SKM-1 (cell line): Measurements from ENCODE around the gene ARHGAP22.

Experiments used
- DNase-seq: peaks from one replicate; lab custom pipeline; 2025; ENCODE audit not compliant: unreplicated experiment; lab: John Stamatoyannopoulos, UW

The ARHGAP22 gene

DNA sequence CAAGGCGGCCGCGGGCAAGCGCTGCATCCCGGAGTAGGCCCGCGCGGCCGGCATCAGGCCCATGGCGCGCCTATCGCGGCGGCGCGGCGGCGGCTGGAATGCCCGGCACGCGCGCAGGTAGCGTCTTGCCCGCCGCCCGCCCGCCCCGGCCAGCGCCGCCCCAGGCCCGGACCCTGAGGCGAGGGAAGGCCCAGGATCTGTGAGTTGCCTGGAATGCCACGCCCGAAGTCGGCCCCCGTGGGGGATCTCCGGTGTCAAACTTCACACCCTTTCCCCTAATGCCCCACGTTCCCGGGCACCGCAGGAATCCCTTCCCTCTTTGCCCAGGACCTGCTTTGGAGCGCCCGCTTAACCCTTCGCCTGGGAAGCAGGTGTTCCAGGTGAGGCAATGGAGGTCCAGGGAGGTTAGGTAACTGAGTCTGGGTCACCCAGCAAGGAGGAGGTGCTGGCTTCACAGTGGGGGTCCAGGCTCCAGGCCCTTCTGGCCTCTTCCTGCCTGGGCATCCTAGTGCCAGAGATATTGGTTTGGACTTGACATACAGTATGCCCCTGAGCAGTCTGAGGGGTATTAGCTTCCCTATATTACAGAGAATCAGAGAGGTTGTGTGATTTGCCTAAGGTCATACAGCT, 138.1 kb downstream of the ARHGAP22 start:
- DNase-seq: no peak

DNA sequence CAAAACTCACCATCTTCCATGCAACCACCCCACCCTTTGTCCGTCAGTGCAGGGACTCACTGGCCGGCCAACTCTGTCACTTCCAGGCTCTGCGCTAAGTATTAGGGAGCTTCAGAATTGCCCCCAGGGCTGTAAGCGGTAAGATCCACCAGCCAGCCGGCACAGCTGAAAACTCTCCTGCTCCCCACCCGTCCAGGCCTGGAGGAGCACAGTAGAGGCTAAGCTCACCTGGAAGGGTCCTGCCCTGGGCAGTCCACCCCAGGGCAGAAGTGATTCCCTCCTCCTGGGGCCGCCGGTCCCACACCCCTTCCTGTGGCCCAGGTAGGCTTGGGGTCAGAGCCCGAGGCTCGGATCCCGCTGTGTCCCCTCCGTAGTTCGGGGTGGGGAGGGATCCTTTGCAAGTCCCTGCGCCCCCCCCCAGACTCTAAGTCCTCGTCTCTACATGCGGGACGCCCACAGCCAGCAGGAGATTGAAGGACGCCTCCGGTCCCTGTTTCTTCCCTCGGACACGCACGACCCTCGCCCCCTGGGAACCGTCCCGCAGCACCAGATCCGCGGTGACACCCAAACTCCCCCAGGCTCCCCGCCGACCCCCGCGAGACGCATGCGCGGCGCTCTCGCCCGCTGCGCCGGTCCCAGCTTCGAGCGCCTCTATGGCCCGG, 138.9 kb downstream of the ARHGAP22 start:
- DNase-seq: no peak

DNA sequence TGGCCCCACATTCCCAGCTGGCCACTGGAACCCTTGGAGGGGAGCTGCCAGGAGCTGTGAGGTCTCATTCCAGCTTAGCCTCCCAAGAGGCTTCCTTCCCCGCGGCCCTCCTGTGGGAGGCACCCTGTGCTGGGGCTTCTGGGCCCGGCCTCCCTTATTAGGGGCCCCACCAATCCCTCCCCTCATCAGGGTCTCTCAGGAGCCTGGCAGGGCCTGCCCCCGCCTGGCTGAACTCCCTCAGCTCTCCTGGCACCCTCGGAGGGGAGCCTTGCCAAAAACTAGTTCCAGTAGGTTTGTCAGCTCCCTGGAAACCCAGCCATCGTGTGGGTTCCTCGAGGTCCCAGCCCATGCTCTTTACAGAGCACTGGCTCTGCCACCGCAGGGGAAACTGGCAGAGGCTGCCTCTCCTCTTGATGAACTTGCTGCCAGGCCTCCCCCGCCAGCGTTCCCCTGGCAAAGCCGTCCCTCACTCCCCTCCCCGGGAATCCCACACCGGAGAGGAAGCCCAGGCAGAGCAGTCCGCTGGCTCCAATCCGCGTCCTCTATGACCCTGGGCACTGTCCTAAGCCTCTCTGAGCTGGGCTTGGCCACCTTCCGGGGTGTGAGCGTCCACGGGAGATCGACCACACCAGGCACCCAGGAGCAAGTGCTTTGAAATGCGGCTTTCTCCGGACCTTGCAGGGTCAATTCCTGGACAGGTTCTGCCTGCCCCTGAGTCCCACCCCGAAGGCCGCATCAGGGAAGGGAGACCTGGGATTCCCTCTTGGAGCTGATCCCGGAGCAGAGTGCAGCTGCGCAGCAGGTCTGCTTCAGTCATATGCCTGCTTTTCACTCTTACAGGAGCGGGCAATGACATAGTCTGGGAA, 139.8 kb downstream of the ARHGAP22 start:
- DNase-seq: no peak

DNA sequence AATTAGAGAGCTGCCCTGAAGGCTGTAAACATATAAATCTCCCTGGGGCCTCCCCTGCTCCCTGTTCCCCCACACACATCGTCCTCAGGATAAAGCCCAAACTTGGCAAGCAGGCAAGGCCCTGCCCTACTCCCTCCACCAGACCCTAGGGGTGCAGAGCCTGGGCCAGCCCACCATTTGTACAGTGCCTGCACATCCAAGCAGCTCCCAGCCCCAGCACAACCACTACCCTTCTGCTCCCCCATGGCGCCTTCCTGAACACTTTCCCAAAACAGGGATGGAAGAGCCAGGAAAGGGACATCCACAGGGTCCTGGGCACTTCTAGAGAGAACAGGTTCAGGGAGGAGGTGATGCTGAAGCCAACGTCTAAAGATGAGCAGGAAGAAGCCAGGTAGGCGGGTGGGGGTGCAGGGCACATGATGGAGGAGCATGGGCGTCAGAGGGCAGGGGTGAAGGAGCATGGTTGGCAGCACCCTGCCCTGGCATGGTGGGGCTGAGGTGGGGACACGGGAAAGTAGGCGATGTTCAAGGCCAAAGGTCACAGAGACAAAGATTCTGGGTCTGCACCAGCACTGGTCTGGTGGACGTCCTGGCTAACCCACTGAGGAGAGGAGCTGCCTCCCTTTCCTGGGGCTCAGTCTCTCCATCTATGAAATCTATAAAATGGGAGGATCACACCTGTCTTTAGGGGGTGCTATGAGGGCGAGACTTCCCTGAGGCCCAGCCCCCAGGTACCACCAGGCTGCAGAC, 140.6 kb downstream of the ARHGAP22 start:
- DNase-seq: no peak

DNA sequence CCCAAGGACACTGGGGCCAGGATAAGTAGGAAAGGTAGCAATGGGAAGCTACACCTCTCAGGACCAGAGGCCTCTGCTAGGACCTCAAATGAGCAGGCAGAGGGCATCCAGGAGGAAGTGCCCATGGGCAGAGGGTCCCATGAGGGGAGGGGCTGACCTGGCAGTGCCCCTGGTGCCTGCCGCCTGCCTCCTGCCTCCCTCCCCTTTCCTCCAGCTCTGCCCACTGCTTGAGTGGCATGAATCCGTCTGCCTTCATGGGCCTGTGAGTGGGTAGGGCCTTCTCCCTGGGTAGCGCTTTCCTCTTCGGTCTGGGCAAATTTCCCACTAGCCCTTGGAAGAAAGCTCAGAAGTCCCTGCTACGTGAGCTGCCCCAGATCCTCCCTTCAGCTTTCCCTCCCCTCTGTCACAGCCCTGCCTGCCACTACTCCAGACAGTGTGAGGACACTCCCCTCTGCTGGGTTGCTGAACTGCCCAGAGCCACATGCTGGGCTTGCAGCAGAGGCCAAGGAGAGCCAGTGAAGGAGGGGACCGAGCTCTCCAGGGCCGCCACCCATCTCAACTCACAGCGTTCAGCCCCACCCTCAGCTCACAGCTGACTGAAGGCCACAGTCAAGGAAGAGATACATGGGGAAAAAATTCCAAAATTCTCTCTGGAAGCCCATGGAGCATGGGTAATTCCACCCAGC, 141.4 kb downstream of the ARHGAP22 start:
- no peak for DNase-seq

DNA sequence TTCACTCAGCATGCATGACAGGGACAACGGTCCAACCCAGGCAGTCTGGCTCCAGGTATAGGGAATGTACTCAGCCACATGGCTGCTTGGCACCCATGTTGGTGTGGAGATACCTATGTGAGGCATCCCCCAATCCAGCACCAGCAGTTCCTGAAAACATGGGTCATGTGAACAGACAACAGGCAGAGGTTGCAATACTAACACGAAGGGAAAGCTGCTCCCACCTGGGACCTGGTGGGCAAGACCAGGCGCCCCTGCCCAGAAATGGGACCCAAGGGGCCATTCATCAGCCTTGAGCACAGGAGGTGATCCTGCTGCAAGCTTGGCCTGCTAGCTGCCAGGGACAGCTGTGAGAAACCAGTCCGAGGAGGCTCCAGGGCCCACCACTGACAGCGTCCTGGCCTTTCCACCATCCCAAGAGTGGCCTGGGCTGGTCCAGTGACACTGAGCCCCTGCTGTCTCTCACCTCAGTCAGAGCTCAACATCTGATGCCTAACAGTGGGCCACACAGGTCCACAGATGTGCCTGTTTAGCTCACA, 142.3 kb downstream of the ARHGAP22 start:
- DNase-seq: no peak

DNA sequence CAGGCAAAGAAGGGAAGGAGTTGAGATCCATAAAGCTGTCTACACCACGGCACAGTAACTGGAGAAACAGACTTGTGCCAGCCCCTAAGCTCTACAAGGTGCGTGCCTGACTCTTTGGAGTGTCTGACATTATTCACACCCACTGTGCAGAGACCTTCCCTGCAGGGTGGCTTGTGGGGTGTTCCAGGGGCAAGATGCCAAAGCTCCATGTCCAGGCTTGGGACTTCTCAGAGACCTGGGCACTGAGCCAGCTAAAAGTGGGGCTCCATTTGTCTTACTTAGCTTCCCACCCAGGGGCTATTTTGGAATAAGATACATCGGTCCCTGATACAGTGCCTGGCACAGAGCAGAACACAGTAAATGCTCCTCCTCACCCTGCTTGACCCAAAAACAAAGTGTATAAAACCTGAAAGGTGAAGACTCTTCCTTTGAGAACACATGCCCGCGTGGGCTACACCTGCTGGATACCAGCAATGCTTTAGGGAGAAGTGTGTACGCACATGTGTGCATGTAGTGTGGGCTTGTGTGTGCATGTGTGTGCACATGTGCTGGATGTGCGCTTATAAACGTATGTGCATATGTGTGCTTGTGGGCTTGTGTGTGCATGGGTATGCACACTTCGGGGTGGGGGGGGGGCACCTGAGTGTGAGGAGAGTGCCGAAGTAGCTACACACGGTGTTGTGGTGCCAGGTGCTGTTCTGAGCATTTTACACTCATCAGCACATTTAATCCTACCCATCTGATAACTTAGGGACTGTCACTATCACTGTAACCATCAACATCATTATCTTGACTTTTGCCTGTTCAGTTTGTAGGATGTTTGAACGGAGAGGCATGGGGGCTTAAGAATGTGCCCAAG, 143.0 kb downstream of the ARHGAP22 start:
- no peak for DNase-seq

DNA sequence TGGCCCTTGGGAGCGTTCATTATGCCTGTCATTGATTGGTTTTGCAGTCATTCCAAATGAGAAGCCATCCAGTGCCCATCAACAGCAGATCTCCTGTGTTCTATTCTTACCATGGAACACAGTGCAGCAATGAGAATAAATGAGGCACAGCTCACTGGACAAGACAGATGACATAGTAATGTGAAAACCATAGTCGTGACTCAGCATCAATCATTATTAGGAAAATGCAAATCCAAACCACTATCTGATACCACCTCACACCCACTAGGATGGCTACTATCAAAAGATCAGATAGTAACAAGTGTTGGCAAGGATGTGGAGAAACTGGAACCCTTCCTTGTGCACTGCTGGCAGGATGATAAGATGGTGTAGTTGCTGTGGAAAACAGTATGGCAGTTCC, 144.7 kb downstream of the ARHGAP22 start:
- DNase-seq: no peak

DNA sequence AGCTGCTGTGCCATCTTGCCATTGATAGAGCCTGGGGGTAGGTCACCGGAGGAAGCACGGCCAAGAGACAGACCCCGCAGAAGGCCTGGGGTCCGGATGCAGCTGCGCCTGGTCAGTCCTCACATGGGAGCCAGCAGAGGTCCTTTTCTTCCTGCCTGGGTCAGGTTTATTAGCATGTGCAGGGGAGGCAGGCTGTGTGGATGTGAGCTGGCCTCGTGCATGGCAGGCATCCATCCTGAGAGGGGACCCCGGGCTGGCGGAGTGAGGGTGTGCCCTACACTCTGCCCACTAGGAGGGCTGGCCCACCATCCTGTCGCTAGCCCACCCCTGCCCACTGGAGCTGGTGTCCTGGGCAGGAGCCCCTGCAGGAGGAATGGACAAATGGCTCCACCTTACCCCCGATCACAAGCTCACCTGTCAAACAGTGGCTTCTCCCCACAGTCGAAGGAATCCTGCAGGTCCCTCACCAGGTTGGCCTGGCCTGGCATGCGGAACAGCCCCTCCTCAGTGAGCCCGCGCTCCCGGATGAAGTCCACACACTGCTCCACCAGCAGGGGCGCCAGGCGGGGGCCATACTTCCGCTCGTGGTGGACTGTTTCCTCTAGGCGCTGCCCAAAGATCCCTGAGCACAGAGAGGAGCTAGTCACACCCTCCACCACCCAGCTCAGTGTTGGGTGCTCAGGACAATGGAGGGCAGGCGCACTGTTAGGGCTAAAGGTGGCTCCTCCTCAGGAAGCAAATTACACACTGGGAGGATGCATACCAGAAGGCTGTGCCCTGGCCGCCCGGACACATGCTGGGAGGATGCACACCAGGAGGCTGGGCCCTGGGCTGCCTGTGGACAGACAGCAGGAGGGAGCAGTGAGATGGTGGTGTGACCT, 145.4 kb downstream of the ARHGAP22 start:
- DNase-seq: no peak

DNA sequence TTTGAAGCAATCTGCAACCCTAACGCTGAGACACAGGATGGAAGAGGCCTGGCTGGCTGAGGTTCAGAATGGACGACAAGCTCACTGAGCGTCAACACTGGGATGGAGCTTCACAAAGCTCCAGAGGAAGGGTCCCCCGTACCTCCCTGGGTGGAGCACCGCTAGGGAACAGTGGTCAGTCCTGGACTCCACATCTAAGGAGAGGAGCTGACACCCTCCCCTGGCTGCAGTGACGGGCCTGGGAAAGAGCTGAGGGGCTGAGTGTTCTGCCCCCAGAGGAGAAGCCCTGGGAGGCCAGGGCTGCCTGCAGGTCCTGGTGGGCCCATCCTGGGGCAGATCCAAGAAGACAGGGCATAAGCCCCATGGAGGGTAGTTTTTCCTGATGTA, 146.2 kb downstream of the ARHGAP22 start:
- DNase-seq: no peak

DNA sequence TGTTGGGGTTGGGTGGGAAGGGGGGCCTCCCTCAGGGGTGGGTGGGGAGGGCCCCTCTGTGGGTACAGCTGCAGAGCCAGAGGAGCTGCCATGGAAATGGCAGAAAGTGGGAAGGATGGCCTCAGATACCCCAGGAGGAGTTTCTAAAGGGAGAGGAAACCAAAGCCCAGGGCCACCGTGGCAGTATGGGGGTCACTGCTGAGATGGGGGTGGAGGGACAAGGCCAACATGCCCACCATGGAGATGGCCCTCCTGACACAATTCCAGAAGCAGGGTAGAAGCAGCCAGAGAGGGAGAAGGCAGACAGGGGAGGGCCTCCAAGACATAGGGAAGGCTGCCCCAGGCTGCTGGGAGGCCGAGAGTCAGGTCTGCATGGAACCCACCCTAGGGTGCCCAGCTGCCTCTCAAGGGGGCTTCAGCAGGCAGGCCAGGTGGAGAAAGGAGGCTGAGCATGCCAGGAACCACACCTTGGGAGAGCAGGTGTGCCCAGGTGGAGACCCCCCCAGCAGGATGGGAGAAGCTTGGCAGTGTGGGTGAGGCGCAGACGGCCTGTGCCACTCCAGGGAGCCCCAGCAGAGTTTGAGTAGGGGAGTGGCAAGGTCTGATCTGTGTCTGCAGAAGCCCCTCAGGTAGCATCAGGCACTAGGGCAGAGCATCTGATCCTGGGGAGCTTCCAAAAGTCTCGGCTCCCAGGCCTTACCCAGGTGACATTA, 146.8 kb downstream of the ARHGAP22 start:
- DNase-seq: no peak

DNA sequence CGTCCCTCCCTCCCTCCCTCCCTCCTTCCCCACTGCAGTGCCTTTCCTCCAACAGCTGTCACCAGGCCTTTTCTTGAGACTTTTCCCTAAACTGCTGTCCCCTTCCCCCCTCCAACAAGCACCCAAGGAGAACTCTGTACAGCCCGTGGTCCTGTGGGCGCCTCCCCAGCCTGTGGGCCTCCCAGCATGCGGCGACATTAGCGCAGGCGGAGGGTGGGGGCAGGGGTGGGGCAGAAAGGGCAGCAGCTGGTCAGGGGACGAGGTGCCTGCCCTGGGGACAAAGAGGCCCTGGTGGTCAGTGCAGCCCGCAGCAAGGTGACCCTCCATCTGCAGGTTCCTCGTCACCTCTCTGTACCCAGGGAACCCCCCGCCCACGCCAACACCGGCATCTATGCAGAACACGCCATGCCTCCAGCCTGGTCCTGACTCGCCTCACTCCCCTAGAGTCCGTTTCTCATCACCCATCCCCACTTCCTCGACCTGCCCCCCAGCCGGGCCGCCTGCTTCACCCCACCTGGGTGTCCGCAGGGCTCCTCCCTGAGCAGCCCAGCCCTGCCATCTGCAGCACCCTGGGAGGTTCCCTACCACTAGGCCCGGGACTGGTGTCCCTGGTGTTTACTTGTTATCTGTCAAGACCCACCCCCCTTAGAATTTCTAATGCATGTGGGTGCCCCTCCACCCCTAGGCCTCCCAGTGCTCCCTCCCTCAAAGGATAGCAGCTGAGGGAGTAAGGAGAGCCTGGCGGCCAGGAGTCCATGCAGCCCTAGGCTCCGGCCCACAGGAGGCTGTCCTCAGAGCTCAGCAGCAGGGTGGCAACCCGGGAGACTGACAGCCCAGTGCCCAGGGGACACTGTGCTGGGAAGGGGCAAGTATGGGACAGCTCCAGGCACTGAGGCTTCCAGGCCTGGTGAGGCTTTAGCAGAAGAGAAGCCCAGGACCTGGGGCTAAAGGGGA, 147.8 kb downstream of the ARHGAP22 start:
- no peak for DNase-seq

DNA sequence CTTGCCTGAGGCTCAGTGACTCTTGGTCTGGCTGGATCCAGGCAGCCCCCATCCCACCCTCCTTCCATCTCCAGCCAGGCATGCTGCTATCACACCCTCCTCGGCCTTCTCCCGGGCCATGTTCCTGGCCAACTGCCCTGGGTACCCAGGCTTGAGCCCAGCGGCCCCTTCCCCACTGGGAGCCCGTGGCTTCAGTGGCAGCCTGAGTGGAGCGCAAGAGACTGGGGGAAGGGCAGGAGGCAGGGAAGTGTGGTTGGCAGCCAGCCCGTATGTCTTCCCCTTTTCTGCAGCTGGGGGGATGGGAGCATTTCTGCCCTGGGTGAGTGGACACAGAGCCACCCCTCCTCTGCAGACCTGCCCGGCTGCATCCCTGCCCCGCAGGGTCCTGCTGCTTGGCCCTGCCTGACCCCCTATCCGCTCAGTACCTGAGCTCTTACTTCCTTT, 148.5 kb downstream of the ARHGAP22 start:
- DNase-seq: peak; percentile 84

DNA sequence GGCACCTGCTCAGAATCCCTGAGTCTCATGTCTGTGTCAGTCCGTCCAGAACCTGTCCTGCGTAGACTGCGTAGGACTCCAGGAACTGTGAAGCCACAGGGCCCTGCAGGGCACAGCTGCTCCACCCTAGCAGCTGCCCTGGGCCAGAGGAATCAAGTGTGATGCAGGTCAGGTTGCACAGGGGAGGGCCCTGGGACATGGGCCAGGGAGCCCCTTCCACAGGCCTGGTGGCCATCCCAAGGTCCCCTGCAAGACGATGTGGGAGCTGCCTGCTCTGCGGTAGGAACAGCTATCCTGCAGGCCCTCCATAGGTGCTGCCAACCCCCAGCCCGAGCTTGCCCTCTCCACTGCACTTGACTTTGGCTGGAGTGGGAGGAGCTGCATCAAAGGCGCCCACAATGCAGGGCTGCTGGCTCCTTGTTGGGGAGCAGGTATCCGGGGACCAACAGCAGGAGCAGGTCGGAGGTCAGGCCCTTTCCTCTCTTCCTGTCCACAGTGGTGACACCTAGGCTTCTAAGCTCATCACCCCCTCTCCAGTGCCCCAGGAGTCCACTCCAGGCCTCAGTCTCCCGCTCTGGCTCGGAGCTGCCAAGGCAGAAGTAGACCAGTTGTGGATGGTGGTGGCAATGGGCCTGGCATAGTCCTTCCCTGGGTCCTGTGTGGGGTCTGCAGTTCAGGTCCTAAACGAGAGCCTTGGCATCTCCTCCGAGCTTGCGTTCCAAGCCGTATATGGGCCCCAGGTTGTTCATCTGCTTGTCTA, 149.3 kb downstream of the ARHGAP22 start:
- DNase-seq: no peak

DNA sequence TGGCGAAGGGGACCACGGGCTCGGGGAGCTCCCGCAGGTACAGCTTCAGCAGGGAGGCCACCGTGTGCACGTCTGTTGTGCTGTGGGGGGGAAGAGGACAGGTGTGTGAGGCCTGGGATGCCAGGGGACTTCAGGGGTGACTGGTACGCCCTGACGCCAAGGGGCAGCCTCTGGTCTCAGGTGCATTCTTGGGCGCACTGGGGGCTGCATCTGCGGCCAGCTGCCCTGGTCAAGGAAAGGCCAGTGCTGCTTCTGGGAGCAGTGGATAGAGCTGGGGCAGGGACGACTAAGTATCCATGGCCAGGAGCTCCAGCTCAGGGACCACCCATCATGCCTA, 149.8 kb downstream of the ARHGAP22 start:
- no peak for DNase-seq
